Keratinocyte (primary cell): ENCODE measurements around the gene TSHZ2. TPM values are rescaled to one million over a fixed set of nuclear protein-coding genes. Genes with fewer than 3 reads are reported as not detected.

Experiments
- DNase-seq: peaks from one replicate; pipeline ENCODE4 v3.0.0-alpha.2; 2011; ENCODE audit warnings: low read depth, missing footprints, low spot score
- FAIRE-seq: peaks from 2 replicates; lab custom pipeline; 2011; peaks lifted over from hg19 to GRCh38; lab: Jason Lieb, UNC
- H2AFZ ChIP-seq: 2 replicates; pipeline ENCODE4 v1.6.0; 2012; ENCODE audit warnings: low read length, control low read depth, inconsistent platforms; ENCODE audit not compliant: control insufficient read depth
- H3K27ac ChIP-seq: 2 replicates; pipeline ENCODE4 v1.5.1; 2011; ENCODE audit warnings: low read length; ENCODE audit not compliant: control insufficient read depth, insufficient read depth
- H3K27me3 ChIP-seq: 3 replicates; pipeline ENCODE4 v1.6.0; 2011; ENCODE audit warnings: low read length; ENCODE audit not compliant: control insufficient read depth, insufficient read depth; ENCODE audit errors: extremely low read depth
- H3K36me3 ChIP-seq, 2 experiments: 2 replicates in 1 of 2; 3 replicates in 1 of 2; pipeline ENCODE4 v1.5.1; 2011; ENCODE audit warnings: low read length in 2 of 2, mild to moderate bottlenecking in 1 of 2; ENCODE audit not compliant: control insufficient read depth in 2 of 2, insufficient read depth in 2 of 2; ENCODE audit errors: extremely low read depth in 1 of 2
- H3K4me1 ChIP-seq: 3 replicates; pipeline ENCODE4 v1.5.1; 2011; ENCODE audit warnings: low read length; ENCODE audit not compliant: control insufficient read depth, insufficient read depth; ENCODE audit errors: extremely low read depth
- H3K4me2 ChIP-seq: 3 replicates; pipeline ENCODE4 v1.6.0; 2011; ENCODE audit warnings: low read depth, low read length; ENCODE audit not compliant: control insufficient read depth, insufficient read depth; ENCODE audit errors: extremely low read depth
- H3K4me3 ChIP-seq, 3 experiments: fragments of 200-600 bp in 1 of 3; sonication (generic) in 1 of 3; 2 replicates in 2 of 3; 3 replicates in 1 of 3; pipeline ENCODE4 v1.5.1; 2011 to 2016; ENCODE audit warnings: low read length in 3 of 3, mild to moderate bottlenecking in 3 of 3, control low read depth in 2 of 3, inconsistent platforms in 1 of 3, low read depth in 1 of 3, mixed read lengths in 1 of 3, mixed run types in 1 of 3, moderate library complexity in 1 of 3; ENCODE audit not compliant: control insufficient read depth in 2 of 3, insufficient read depth in 2 of 3; ENCODE audit errors: extremely low read depth in 1 of 3
- H3K79me2 ChIP-seq: 2 replicates; pipeline ENCODE4 v1.6.0; 2012; ENCODE audit warnings: low read length; ENCODE audit not compliant: control insufficient read depth, insufficient read depth
- H3K9ac ChIP-seq: 3 replicates; pipeline ENCODE4 v1.6.0; 2011; ENCODE audit warnings: low read length; ENCODE audit not compliant: control insufficient read depth, insufficient read depth; ENCODE audit errors: extremely low read depth
- H3K9me1 ChIP-seq: 3 replicates; pipeline ENCODE4 v1.6.0; 2011; ENCODE audit warnings: low read length; ENCODE audit not compliant: control insufficient read depth, insufficient read depth; ENCODE audit errors: extremely low read depth
- H3K9me3 ChIP-seq: 2 replicates; pipeline ENCODE4 v1.5.1; 2012; ENCODE audit warnings: low read depth, low read length; ENCODE audit not compliant: control insufficient read depth
- H4K20me1 ChIP-seq: 3 replicates; pipeline ENCODE4 v1.6.0; 2011; ENCODE audit warnings: low read length; ENCODE audit not compliant: control insufficient read depth, insufficient read depth; ENCODE audit errors: extremely low read depth
- EZH2 ChIP-seq: IDR thresholded peaks from one replicate; pipeline ENCODE4 v1.6.1; 2012; ENCODE audit warnings: inconsistent platforms, mild to moderate bottlenecking, low read length, moderate library complexity
- dilution Hi-C: fragments of 300-500 bp; cut with MboI; formaldehyde crosslinking; loops from one replicate; pipeline ENCODE4 v1.7.0; 2020; ENCODE audit warnings: low sequenced_read_pairs; ENCODE audit not compliant: extremely low pct_ligation_motif_present
- polyA plus RNA-seq, 5 experiments: library from polyadenylated mRNA; depleted of rRNA in 3 of 5; stranded (reverse) in 3 of 5; stranded (forward) in 1 of 5; unstranded in 1 of 5; fragments of >200 nt; gene quantifications; 1 replicate in 1 of 5; 2 replicates in 3 of 5; 3 replicates in 1 of 5; pipeline versions ENCODE4 v1.2.1 to v1.2.3, GENCODE V29; 2011 to 2012; ENCODE audit warnings: missing spikeins in 2 of 5, low read depth in 1 of 5, low replicate concordance in 1 of 5
- TF ChIP-seq, protein P1 (sequence below), 3 experiments: IDR thresholded peaks in 1 of 3; conservative IDR thresholded peaks in 1 of 3; optimal IDR thresholded peaks in 1 of 3; 2 replicates in 2 of 3; 3 replicates in 1 of 3; pipeline versions ENCODE3 to v1.5.1; 2011; ENCODE audit warnings: low read length in 3 of 3, mild to moderate bottlenecking in 3 of 3, moderate library complexity in 2 of 3, control low read depth in 1 of 3, inconsistent platforms in 1 of 3; ENCODE audit not compliant: insufficient read depth in 2 of 3; ENCODE audit errors: extremely low read depth in 1 of 3

The TSHZ2 gene
- polyA plus RNA-seq, 1 donor (not counting 4 experiments of a cell fraction or from before 2014, with no cell fraction given), result 1.1 TPM

DNA sequence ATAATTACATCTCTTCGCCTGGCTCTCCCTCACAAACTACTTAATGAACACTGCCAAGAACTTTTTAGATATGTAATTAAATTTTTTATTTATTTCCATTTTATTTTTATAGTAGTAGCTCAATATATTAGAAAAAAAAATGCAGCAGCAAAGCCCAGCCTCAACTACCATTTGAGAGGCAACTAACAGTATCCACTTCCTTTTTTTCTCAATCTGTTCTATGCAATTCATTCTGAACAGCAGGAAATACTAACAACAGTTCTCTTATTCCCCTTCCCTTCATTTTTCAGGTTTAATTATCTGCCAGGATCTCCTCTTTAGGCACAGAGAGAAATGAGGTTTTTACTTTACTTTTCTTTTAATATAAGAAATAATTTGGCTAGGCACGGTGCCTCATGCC, 508.8 kb downstream of the TSHZ2 start:
- Histone ChIP-seq H2AFZ (no peak overlapping the region), H3K4me2 (no peak overlapping the region), H3K4me3 (no peak overlapping the region), H4K20me1 (no peaks in the 10 kb centered on the region), H3K79me2 (no peaks in the 10 kb centered on the region), H3K36me3 (no peaks in the 10 kb centered on the region), H3K9ac (no peak overlapping the region), H3K27me3 (no peaks in the 10 kb centered on the region), H3K4me1 (no peaks in the 10 kb centered on the region), H3K9me1 (no peaks in the 10 kb centered on the region), H3K9me3 (no peaks in the 10 kb centered on the region), H3K27ac (no peak overlapping the region)
- dilution Hi-C loops, result no loop called here
- DNase-seq, result no peak
- FAIRE-seq, result no peak
- no peak for TF ChIP-seq EZH2
- TF ChIP-seq, protein P1, sequence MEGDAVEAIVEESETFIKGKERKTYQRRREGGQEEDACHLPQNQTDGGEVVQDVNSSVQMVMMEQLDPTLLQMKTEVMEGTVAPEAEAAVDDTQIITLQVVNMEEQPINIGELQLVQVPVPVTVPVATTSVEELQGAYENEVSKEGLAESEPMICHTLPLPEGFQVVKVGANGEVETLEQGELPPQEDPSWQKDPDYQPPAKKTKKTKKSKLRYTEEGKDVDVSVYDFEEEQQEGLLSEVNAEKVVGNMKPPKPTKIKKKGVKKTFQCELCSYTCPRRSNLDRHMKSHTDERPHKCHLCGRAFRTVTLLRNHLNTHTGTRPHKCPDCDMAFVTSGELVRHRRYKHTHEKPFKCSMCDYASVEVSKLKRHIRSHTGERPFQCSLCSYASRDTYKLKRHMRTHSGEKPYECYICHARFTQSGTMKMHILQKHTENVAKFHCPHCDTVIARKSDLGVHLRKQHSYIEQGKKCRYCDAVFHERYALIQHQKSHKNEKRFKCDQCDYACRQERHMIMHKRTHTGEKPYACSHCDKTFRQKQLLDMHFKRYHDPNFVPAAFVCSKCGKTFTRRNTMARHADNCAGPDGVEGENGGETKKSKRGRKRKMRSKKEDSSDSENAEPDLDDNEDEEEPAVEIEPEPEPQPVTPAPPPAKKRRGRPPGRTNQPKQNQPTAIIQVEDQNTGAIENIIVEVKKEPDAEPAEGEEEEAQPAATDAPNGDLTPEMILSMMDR (optimal IDR thresholded peaks at IDR 0.05 in 1 of 3, IDR thresholded peaks at IDR 0.05 in 1 of 3, conservative IDR thresholded peaks at IDR 0.05 in 1 of 3; ENCODE audit: extremely low read depth in 1 of 3, insufficient read depth in 2 of 3, low read length in 3 of 3), result no peak

DNA sequence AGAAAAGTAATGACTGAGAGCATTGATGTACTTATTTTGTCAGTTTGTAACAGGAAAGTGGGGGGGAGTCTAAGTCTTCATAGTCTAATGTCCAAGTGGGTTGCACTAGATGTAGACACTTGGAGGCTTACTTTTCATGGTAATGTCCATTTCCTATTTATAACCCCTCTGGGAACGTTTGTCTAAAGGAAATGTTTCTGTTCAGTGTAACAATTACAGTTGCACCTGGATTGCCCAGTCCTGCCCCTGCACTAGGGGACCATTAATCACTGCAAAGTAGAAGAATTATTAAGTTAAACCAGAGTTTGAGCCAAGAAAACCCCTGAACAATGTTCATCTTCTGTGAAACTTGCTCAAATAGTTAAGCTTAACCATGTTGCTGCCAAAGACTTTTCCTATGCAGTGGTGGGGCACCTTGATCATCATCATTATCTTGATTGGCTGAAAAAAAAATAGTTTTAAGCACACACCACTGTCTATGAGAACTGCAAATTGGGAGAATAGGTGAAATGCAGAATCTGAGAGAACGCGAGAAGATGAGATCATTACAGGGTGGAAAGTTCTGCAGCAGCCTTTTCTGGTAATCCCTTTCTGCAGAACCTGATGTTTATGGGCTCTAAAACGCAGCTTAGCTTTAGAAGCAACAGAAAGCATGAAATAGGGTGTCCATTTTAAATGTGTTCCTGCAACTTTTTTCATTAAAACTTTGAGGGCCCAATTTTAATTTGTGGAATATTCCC, 515.5 kb downstream of the TSHZ2 start:
- H3K27ac ChIP-seq, result no peak overlapping the region
- H3K4me3 ChIP-seq, result no peak overlapping the region
- no peaks in the 10 kb centered on the region for H3K9me3 ChIP-seq
- no peaks in the 10 kb centered on the region for H3K9me1 ChIP-seq
- H4K20me1 ChIP-seq, result no peaks in the 10 kb centered on the region
- H3K79me2 ChIP-seq, result no peaks in the 10 kb centered on the region
- no peaks in the 10 kb centered on the region for H3K27me3 ChIP-seq
- TF ChIP-seq, protein P1 (optimal IDR thresholded peaks at IDR 0.05 in 1 of 3, IDR thresholded peaks at IDR 0.05 in 1 of 3, conservative IDR thresholded peaks at IDR 0.05 in 1 of 3; ENCODE audit: extremely low read depth in 1 of 3, insufficient read depth in 2 of 3, low read length in 3 of 3), result no peak
- TF ChIP-seq EZH2, result no peak
- no peak overlapping the region for H3K9ac ChIP-seq
- no peak overlapping the region for H2AFZ ChIP-seq
- no peak for FAIRE-seq
- no peak for DNase-seq
- dilution Hi-C loops, result no loop called here
- no peak overlapping the region for H3K4me2 ChIP-seq
- H3K36me3 ChIP-seq, result no peaks in the 10 kb centered on the region
- H3K4me1 ChIP-seq, result no peaks in the 10 kb centered on the region
